H1 (cell line): ENCODE measurements around the gene KRT81. TPM values are rescaled to one million over a fixed set of nuclear protein-coding genes. Genes with fewer than 3 reads are reported as not detected.

Experiments
- CTCF ChIA-PET: fragments of 300-600 bp; sonication (Branson Sonifier 250); formaldehyde crosslinking; loops from one replicate; lab custom pipeline; 2021; ENCODE audit not compliant: partially characterized antibody; lab: Charles Lee
- POLR2A ChIA-PET: fragments of 300-600 bp; sonication (Branson Sonifier 250); formaldehyde crosslinking; loops from one replicate; lab custom pipeline; 2021; ENCODE audit warnings: inconsistent platforms; ENCODE audit not compliant: partially characterized antibody; lab: Charles Lee
- DNase-seq, 2 experiments: peaks; one replicate each; pipeline versions ENCODE4 v3.0.0 to v3.0.0-alpha.2; 2010 to 2022; ENCODE audit warnings: low spot score in 2 of 2, low read depth in 1 of 2, mixed read lengths in 1 of 2
- FAIRE-seq: peaks from 2 replicates; lab custom pipeline; 2011; peaks lifted over from hg19 to GRCh38; lab: Jason Lieb, UNC
- H2AFZ ChIP-seq: 2 replicates; pipeline ENCODE4 v1.8.1; 2012; ENCODE audit warnings: low read length, inconsistent platforms
- H2AK5ac ChIP-seq: 2 replicates; pipeline ENCODE4 v1.6.1; 2013; ENCODE audit warnings: low read depth, low read length
- H2BK120ac ChIP-seq: replicated peaks from 2 replicates; pipeline ENCODE3; 2013; ENCODE audit warnings: low read depth, low read length, inconsistent platforms
- H2BK12ac ChIP-seq: 2 replicates; pipeline ENCODE4 v1.6.1; 2013; ENCODE audit warnings: low read depth, low read length
- H2BK15ac ChIP-seq: 2 replicates; pipeline ENCODE4 v1.6.1; 2013; ENCODE audit warnings: low read length
- H2BK20ac ChIP-seq: 2 replicates; pipeline ENCODE4 v1.6.1; 2013; ENCODE audit warnings: low read length
- H2BK5ac ChIP-seq: 2 replicates; pipeline ENCODE4 v1.6.1; 2013; ENCODE audit warnings: low read depth, low read length
- H3K14ac ChIP-seq: 2 replicates; pipeline ENCODE4 v1.6.1; 2013; ENCODE audit warnings: inconsistent platforms; ENCODE audit not compliant: insufficient read length
- H3K18ac ChIP-seq: 2 replicates; pipeline ENCODE4 v1.6.1; 2013; ENCODE audit warnings: low read length; ENCODE audit errors: extremely low read depth
- H3K23ac ChIP-seq: 2 replicates; pipeline ENCODE4 v1.6.1; 2013; ENCODE audit warnings: inconsistent platforms; ENCODE audit not compliant: insufficient read length
- H3K23me2 ChIP-seq: 2 replicates; pipeline ENCODE4 v1.6.1; 2013; ENCODE audit warnings: low read depth, low read length
- H3K27ac ChIP-seq: 2 replicates; pipeline ENCODE4 v1.6.1; 2011; ENCODE audit warnings: low read depth, low read length, inconsistent platforms
- H3K27me3 ChIP-seq, 4 experiments: replicated peaks in 1 of 4; 1 replicate in 1 of 4; 2 replicates in 3 of 4; pipeline versions ENCODE4 v1.6.1 to v1.8.1; 2011 to 2013; ENCODE audit warnings: low read length in 3 of 4, mild to moderate bottlenecking in 3 of 4, inconsistent platforms in 2 of 4, mixed read lengths in 2 of 4, moderate library complexity in 1 of 4; ENCODE audit not compliant: control insufficient read depth in 3 of 4, insufficient read depth in 3 of 4; ENCODE audit errors: extremely low read depth in 1 of 4
- H3K36me3 ChIP-seq, 4 experiments: 2 replicates each; pipeline versions ENCODE4 v1.6.1 to v1.8.1; 2011 to 2013; ENCODE audit warnings: mild to moderate bottlenecking in 4 of 4, low read length in 3 of 4, moderate library complexity in 2 of 4, control low read depth in 1 of 4, inconsistent platforms in 1 of 4; ENCODE audit not compliant: insufficient read depth in 4 of 4, control insufficient read depth in 2 of 4
- H3K4ac ChIP-seq: replicated peaks from 2 replicates; pipeline ENCODE3; 2013; ENCODE audit warnings: low read length, low read depth, mixed read lengths, inconsistent platforms; ENCODE audit not compliant: insufficient read length
- H3K4me1 ChIP-seq, 4 experiments: replicated peaks in 1 of 4; 1 replicate in 1 of 4; 2 replicates in 3 of 4; pipeline versions ENCODE4 v1.6.1 to v1.8.1; 2011 to 2013; ENCODE audit warnings: low read length in 3 of 4, inconsistent platforms in 2 of 4, mixed read lengths in 1 of 4; ENCODE audit not compliant: insufficient read depth in 4 of 4, control insufficient read depth in 3 of 4
- H3K4me2 ChIP-seq, 2 experiments: 2 replicates each; pipeline versions ENCODE4 v1.6.1 to v1.8.1; 2011 to 2013; ENCODE audit warnings: low read depth in 2 of 2, low read length in 2 of 2, control low read depth in 1 of 2, inconsistent platforms in 1 of 2, mild to moderate bottlenecking in 1 of 2; ENCODE audit not compliant: insufficient read depth in 1 of 2
- H3K4me3 ChIP-seq, 4 experiments: fragments of 200-600, 300-600 bp in 1 of 4; sonication (generic), shearing (Covaris generic), sonication (Bioruptor Twin) in 1 of 4; 2 replicates each; pipeline versions ENCODE4 v1.5.1 to v1.8.1; 2011 to 2016; ENCODE audit warnings: low read length in 4 of 4, low read depth in 3 of 4, control low read depth in 2 of 4, inconsistent platforms in 2 of 4, mild to moderate bottlenecking in 2 of 4, mixed read lengths in 1 of 4, moderate library complexity in 1 of 4; ENCODE audit not compliant: insufficient read depth in 2 of 4; ENCODE audit errors: extremely low read depth in 1 of 4
- H3K56ac ChIP-seq: replicated peaks from 2 replicates; pipeline ENCODE3; 2013; ENCODE audit warnings: low read depth, mild to moderate bottlenecking, mixed read lengths, low read length, inconsistent platforms; ENCODE audit not compliant: insufficient read length
- H3K79me1 ChIP-seq: 2 replicates; pipeline ENCODE4 v1.6.1; 2013; ENCODE audit warnings: low read depth, low read length, control low read depth
- H3K79me2 ChIP-seq, 2 experiments: 2 replicates each; pipeline versions ENCODE4 v1.6.1 to v1.8.1; 2012 to 2013; ENCODE audit warnings: low read length in 2 of 2, mild to moderate bottlenecking in 2 of 2, inconsistent platforms in 1 of 2; ENCODE audit not compliant: insufficient read depth in 2 of 2, control insufficient read depth in 1 of 2
- H3K9ac ChIP-seq, 4 experiments: replicated peaks in 1 of 4; 1 replicate in 1 of 4; 2 replicates in 3 of 4; pipeline versions ENCODE4 v1.6.1 to v1.8.1; 2011 to 2013; ENCODE audit warnings: low read depth in 3 of 4, low read length in 3 of 4, control low read depth in 2 of 4, mild to moderate bottlenecking in 2 of 4, moderate library complexity in 2 of 4, inconsistent platforms in 1 of 4; ENCODE audit errors: extremely low read depth in 1 of 4
- H3K9me3 ChIP-seq, 2 experiments: 2 replicates each; pipeline versions ENCODE4 v1.6.1 to v1.8.1; 2012 to 2013; ENCODE audit warnings: mild to moderate bottlenecking in 2 of 2, moderate library complexity in 2 of 2, control low read depth in 1 of 2, inconsistent platforms in 1 of 2, low read depth in 1 of 2, low read length in 1 of 2, mixed read lengths in 1 of 2; ENCODE audit not compliant: insufficient read depth in 2 of 2
- H4K20me1 ChIP-seq, 2 experiments: replicated peaks in 1 of 2; 2 replicates each; pipeline versions ENCODE3 to v1.8.1; 2011 to 2013; ENCODE audit warnings: inconsistent platforms in 2 of 2, low read length in 2 of 2, mild to moderate bottlenecking in 1 of 2; ENCODE audit not compliant: insufficient read depth in 2 of 2, control insufficient read depth in 1 of 2
- H4K5ac ChIP-seq: 2 replicates; pipeline ENCODE4 v1.6.1; 2013; ENCODE audit warnings: low read length, low read depth, mixed read lengths, inconsistent platforms; ENCODE audit not compliant: insufficient read length
- H4K8ac ChIP-seq: 2 replicates; pipeline ENCODE4 v1.8.0; 2013; ENCODE audit warnings: mild to moderate bottlenecking, moderate library complexity, low read length, inconsistent platforms; ENCODE audit not compliant: insufficient read depth; ENCODE audit errors: extremely low read depth
- H4K91ac ChIP-seq: replicated peaks from 2 replicates; pipeline ENCODE3; 2013; ENCODE audit warnings: low read length, mixed read lengths, inconsistent platforms; ENCODE audit not compliant: insufficient read length
- ATF3 ChIP-seq: IDR thresholded peaks from 2 replicates; pipeline ENCODE4 v1.6.1; 2011; ENCODE audit warnings: low read depth, mild to moderate bottlenecking, low read length; ENCODE audit not compliant: insufficient read depth
- CEBPB ChIP-seq: IDR thresholded peaks from 2 replicates; pipeline ENCODE4 v1.6.1; 2012; ENCODE audit warnings: low read depth, low read length
- CREB1 ChIP-seq: IDR thresholded peaks from 2 replicates; pipeline ENCODE4 v1.6.1; 2012; ENCODE audit warnings: inconsistent platforms
- CTBP2 ChIP-seq: IDR thresholded peaks from 2 replicates; pipeline ENCODE4 v1.7.0; 2011; ENCODE audit warnings: borderline replicate concordance, mild to moderate bottlenecking, moderate library complexity, mixed read lengths, low read length; ENCODE audit not compliant: insufficient read depth, insufficient read length
- FOSL1 ChIP-seq: IDR thresholded peaks from 2 replicates; pipeline ENCODE4 v1.6.1; 2011; ENCODE audit warnings: mild to moderate bottlenecking, low read depth, low read length, moderate library complexity; ENCODE audit not compliant: insufficient read depth
- JUN ChIP-seq: IDR thresholded peaks from 2 replicates; pipeline ENCODE4 v1.6.1; 2011; ENCODE audit warnings: low read depth, mild to moderate bottlenecking, improper control_type of control experiment, low read length
- MAFK ChIP-seq: IDR thresholded peaks from 2 replicates; pipeline ENCODE4 v1.6.1; 2012; ENCODE audit warnings: low read depth, mild to moderate bottlenecking, improper control_type of control experiment, low read length
- PHF8 ChIP-seq: fragments of 200-600 bp; sonication (generic); conservative IDR thresholded peaks from 2 replicates; pipeline ENCODE4 v1.7.1; 2012; ENCODE audit warnings: low read depth, mild to moderate bottlenecking, inconsistent platforms, low read length, moderate library complexity
- RNF2 ChIP-seq: fragments of 200-900, 300-1000 bp; sonication (generic); IDR thresholded peaks from 2 replicates; pipeline ENCODE4 v1.7.1; 2016; ENCODE audit warnings: borderline replicate concordance, low read depth, mild to moderate bottlenecking, antibody characterized with exemption, low read length; ENCODE audit not compliant: poor library complexity, severe bottlenecking; ENCODE audit errors: missing control alignments
- SAP30 ChIP-seq: fragments of 300-600 bp; sonication (generic); IDR thresholded peaks from 2 replicates; pipeline ENCODE4 v1.7.1; 2012; ENCODE audit warnings: low read length, moderate library complexity, mild to moderate bottlenecking, inconsistent platforms; ENCODE audit not compliant: insufficient read depth, insufficient replicate concordance
- SIX5 ChIP-seq: IDR thresholded peaks from 2 replicates; pipeline ENCODE4 v1.6.1; 2011; ENCODE audit warnings: mild to moderate bottlenecking, low read depth, low read length
- USF2 ChIP-seq: IDR thresholded peaks from 2 replicates; pipeline ENCODE4 v1.6.1; 2011; ENCODE audit warnings: low read length, improper control_type of control experiment
- WGBS, 2 experiments: shearing (Covaris generic) in 1 of 2; methylation state at CpG; one replicate each; pipeline versions ENCODE4 v1.1.6 to v1.1.7; 2013 to 2015; ENCODE audit warnings: low lambda C conversion rate in 2 of 2, mixed read lengths in 2 of 2, inconsistent platforms in 1 of 2, low coverage in 1 of 2, missing lambda C conversion rate in 1 of 2; ENCODE audit not compliant: insufficient replicate concordance in 2 of 2, insufficient coverage in 1 of 2, insufficient read length in 1 of 2; ENCODE audit errors: extremely low coverage in 1 of 2, missing lambda C conversion rate in 1 of 2; 5-methylcytosine and 5-hydroxymethylcytosine counted together
- polyA plus RNA-seq, 7 experiments: library from polyadenylated mRNA; depleted of rRNA in 3 of 7; stranded (reverse) in 5 of 7; unstranded in 2 of 7; fragments of >200 nt in 5 of 7; fragments of 200-250 nt in 2 of 7; gene quantifications; 1 replicate in 5 of 7; 2 replicates in 1 of 7; 4 replicates in 1 of 7; pipeline versions ENCODE4 v1.2.1 to v1.2.3, GENCODE V29; 2011 to 2013; ENCODE audit warnings: missing spikeins in 2 of 7, mixed read lengths in 2 of 7
- total RNA-seq: library from RNA; stranded (reverse); fragmentation: NEBNext Ultra II Directional; extraction: Animal tissue kit (Norgen Biotek cat#: 25700); gene quantifications from 2 replicates; pipeline ENCODE4 v1.2.1, GENCODE V29; 2021

KRT81 gene
- total and polyA plus RNA-seq, 2 of the 8 experiments (the other 6 are each of a cell fraction or from before 2014, with no cell fraction given): not detected

DNA sequence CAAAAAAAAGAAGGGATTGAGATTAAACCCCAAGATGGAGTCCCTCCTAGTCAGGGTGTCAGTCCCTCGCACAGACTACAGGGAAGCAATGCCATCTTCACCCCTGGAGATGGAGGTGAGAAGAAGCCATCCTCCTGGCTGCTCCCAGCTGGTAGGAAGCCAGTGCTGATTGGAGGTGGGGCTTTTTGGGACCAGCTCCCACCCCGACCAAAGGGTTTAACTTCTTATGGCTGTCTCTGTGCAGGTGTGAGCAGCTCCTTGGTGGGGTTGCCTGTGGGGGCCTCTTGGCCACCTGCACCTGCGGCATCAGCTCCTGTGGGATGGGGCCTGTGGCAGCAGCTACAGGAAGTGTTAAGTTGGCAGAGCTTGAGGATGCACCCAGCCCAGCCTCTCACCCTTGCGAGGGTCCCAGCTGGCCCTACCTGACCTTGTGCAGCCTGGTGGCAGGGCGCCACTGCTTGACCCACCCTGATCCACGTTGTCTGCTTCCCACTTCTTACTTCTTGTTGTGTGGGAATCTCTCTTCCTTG, 20.7 kb downstream of the KRT81 start:
- Histone ChIP-seq H4K20me1 (no peaks in the 10 kb centered on the region), H3K14ac (no peak overlapping the region), H2AFZ (no peak overlapping the region), H4K5ac (no peak overlapping the region), H3K27me3 (no peaks in the 10 kb centered on the region; a peak in 1 of 7 replicates), H2BK12ac (no peak overlapping the region), H3K4ac (no peak overlapping the region), H3K79me1 (no peaks in the 10 kb centered on the region), H3K18ac (no peak overlapping the region), H3K23me2 (no peaks in the 10 kb centered on the region), H3K9ac (no peak overlapping the region; a peak in 1 of 7 replicates), H4K8ac (no peak overlapping the region), H2BK5ac (no peak overlapping the region), H2BK15ac (no peak overlapping the region), H2BK20ac (no peak overlapping the region), H3K9me3 (no peaks in the 10 kb centered on the region), H2AK5ac (no peak overlapping the region), H3K79me2 (no peaks in the 10 kb centered on the region), H3K4me2 (no peak overlapping the region), H4K91ac (no peak overlapping the region), H3K4me1 (no peaks in the 10 kb centered on the region), H3K36me3 (no peaks in the 10 kb centered on the region), H2BK120ac (no peak overlapping the region), H3K4me3 (no peak overlapping the region), H3K27ac (no peak overlapping the region), H3K56ac (no peak overlapping the region), H3K23ac (no peak overlapping the region)
- 88% methylated on average over 6 of the region's 6 CpGs; no CpG with 5 or more reads in 1 of the 2 experiments for WGBS, 2 experiments
- DNase-seq (no peak), FAIRE-seq (no peak)
- POLR2A ChIA-PET: no interaction called here
- CTCF ChIA-PET: interaction anchor here (0.7 to 3.0 kb wide), 17 partner anchors 9 to 127 kb away, joined by 3 to 18 read pairs (median 5); no protein-coding TSS in a partner anchor
- TF ChIP-seq CEBPB (no peak), SIX5 (no peak), FOSL1 (no peak), ATF3 (no peak), PHF8 (no peak), RNF2 (no peak), USF2 (no peak), CTBP2 (no peak), MAFK (no peak), CREB1 (no peak), JUN (no peak), SAP30 (no peak)
